Measurements from ENCODE around the gene PCGF2. TPM values are rescaled to one million over a fixed set of nuclear protein-coding genes. Genes with fewer than 3 reads are reported as not detected.
"Not testable (repeated sequence)": the region's sequence is repeated elsewhere in the genome, so short reads cannot be mapped to it uniquely, and the experiment has no call there.

Gene PCGF2
- total RNA-seq, 4 donors from 2014 or later, result 8.5 to 13.5 (median 10.9) TPM

GRCh38 chr17:38729886-38730525, 18.1 kb downstream of the PCGF2 start, which contains the start of gene CISD3:
CISD3 (plus strand) TSS chr17:38730341; CDS start chr17:38730359, 18 bp downstream.
- H3K9me3 ChIP-seq, result no peaks in the 10 kb centered on the region
- intact Hi-C loops (cut with DNase I), result loop anchor here (10.0 kb wide), 1 partner anchor 125 kb away; the partner anchor contains the start of gene SRCIN1
- H3K4me3 ChIP-seq (replicated peaks in 1 of 3), result peak within 1 kb of the TSS; percentile 41 to 76 (median 42)
- peak in 5 of 6 experiments; percentile 30 to 96 (median 94) for TF ChIP-seq CTCF (IDR thresholded peaks at IDR 0.05)
- TF ChIP-seq POLR2A (IDR thresholded peaks at IDR 0.05), result peak in 1 of 2 donors; percentile 48
- DNase-seq, result peak; percentile 89 to 90
- peak within 1 kb of the TSS; percentile 89 to 92 (median 92) for H3K27ac ChIP-seq
- H3K4me1 ChIP-seq, result peaks cover 30 to 36% of the 10 kb centered on the region in 2 donors
- H3K36me3 ChIP-seq, result peaks cover 6 to 7% of the 10 kb centered on the region in 2 donors
- H3K27me3 ChIP-seq, result no peaks in the 10 kb centered on the region
- WGBS, 2 donors, result 0 to 1% methylated on average over 17 to 41 of the region's 92 CpGs

GRCh38 chr17:38729368-38729885, 18.7 kb downstream of the PCGF2 start:
- TF ChIP-seq POLR2A (IDR thresholded peaks at IDR 0.05) (no peak), CTCF (IDR thresholded peaks at IDR 0.05) (no peak)
- Histone ChIP-seq H3K36me3 (peaks cover 11 to 12% of the 10 kb centered on the region in 2 donors), H3K27ac (peak overlapping the region; percentile 86 to 92 (median 89)), H3K27me3 (no peaks in the 10 kb centered on the region), H3K4me3 (replicated peaks in 1 of 3) (peak overlapping the region in 2 of 3 donors; percentile 41), H3K4me1 (peaks cover 30 to 34% of the 10 kb centered on the region in 2 donors), H3K9me3 (no peaks in the 10 kb centered on the region)
- WGBS, 2 donors, result 29 to 35% methylated on average over 14 of the region's 14 CpGs
- intact Hi-C loops (cut with DNase I), result no loop called here
- DNase-seq, result no peak

GRCh38 chr17:38728290-38728831, 19.8 kb downstream of the PCGF2 start:
- TF ChIP-seq POLR2A (IDR thresholded peaks at IDR 0.05), result no peak
- no peak for TF ChIP-seq CTCF (IDR thresholded peaks at IDR 0.05)
- H3K27ac ChIP-seq, result no peak overlapping the region
- H3K27me3 ChIP-seq, result no peaks in the 10 kb centered on the region
- peaks cover 10 to 13% of the 10 kb centered on the region in 2 donors for H3K36me3 ChIP-seq
- peaks cover 30 to 33% of the 10 kb centered on the region in 2 donors for H3K4me1 ChIP-seq
- intact Hi-C loops (cut with DNase I), result no loop called here
- DNase-seq, result peak in 1 of 2 donors; percentile 23
- 82 to 84% methylated on average over 6 to 7 of the region's 8 CpGs for WGBS, 2 donors
- H3K4me3 ChIP-seq (replicated peaks in 1 of 3), result no peak overlapping the region
- H3K9me3 ChIP-seq, result no peaks in the 10 kb centered on the region

GRCh38 chr17:38727736-38728135, 20.4 kb downstream of the PCGF2 start:
- intact Hi-C loops (cut with DNase I), result no loop called here
- Histone ChIP-seq H3K4me3 (replicated peaks in 1 of 3) (no peak overlapping the region), H3K36me3 (peaks cover 9 to 13% of the 10 kb centered on the region in 2 donors), H3K27me3 (no peaks in the 10 kb centered on the region), H3K9me3 (no peaks in the 10 kb centered on the region), H3K27ac (no peak overlapping the region), H3K4me1 (peaks cover 24 to 26% of the 10 kb centered on the region in 2 donors)
- 89 to 91% methylated on average over 5 of the region's 5 CpGs for WGBS, 2 donors
- no peak for TF ChIP-seq POLR2A (IDR thresholded peaks at IDR 0.05)
- no peak for TF ChIP-seq CTCF (IDR thresholded peaks at IDR 0.05)
- no peak for DNase-seq

- H3K4me1 ChIP-seq, result peaks cover 11 to 12% of the 10 kb centered on the region in 2 donors
- H3K27ac ChIP-seq; H3K4me3 ChIP-seq (replicated peaks in 1 of 3); H3K27me3 ChIP-seq; intact Hi-C loops (cut with DNase I); DNase-seq; H3K9me3 ChIP-seq: not testable (repeated sequence)
- peaks cover 20 to 23% of the 10 kb centered on the region in 2 donors for H3K36me3 ChIP-seq
- WGBS, 2 donors, result 54 to 66% methylated on average over 4 to 6 of the region's 8 CpGs
Observed at GRCh38 chr17:38726145-38726544, 22.0 kb downstream of the PCGF2 start.
